ENCODE results near the gene HOXD8. TPM values are rescaled to one million over a fixed set of nuclear protein-coding genes. Genes with fewer than 3 reads are reported as not detected.

The HOXD8 gene
- polyA plus RNA-seq, 1 donor: 40.0 TPM

DNA sequence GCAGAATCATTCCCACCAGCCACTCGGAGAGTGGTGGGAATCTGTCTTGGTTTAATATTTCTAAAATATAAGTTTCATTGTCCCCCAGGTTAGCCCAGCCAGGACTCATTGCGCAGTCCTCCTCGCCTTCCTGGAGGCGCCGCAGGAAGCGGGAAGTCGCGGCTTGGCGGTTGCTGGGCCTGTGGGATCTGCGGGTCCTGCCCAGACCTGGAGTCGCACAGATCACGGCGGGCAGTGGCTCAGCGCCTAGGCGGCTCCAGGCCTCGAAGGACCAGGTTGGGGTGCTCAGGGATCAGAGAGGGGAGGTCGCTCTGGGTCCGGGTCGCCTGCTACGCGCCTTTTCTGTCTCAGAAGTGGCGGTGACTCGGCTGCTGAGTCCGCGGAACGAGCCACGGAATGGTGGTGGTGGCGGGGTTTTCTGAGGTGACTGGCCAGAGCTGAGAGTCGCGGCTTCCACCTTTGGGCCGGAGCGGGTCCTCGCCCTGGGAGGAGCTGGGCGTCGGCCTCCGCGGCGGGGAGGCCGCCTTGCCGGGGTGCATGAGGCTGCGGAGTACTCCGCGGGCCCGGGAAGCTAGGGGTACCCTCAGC is 30.3 kb downstream of the HOXD8 start:
- DNase-seq (ENCODE audit: low read depth): no peak

DNA sequence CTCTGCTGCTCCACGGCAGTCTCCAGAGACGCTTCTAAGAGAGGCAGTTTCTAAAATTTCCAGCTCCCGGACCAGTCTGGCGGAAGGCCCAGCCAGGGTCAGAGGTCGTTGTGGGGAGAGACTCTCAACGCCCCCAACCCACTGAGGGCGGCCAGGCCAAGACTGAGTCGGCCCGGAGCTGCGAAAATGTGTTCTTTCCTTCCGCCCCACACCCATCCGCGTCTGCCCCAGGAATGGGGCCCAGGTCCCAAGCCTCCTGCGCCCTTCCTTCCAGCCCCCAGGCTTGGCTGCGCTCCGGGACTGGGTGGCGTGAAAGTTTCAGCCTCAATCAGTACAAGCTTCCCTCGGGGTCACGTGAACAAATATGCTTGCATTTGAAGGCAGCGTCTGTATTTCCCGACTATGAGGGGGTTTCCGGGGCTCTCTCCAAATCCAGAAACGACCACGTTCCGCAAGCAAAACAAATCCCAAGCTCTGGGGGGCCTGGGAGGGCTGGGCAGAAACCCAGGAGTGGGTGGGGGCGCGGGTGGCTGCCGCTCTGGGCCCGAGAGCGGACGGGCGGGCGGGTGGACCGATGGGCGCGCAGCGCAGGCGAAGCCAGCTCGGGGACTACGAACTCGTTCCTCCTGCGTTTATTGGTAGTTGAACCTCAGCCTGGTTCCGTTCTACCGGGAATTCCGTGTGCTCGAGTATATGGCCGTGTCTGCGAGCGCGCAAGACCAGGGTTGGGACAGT is 30.9 kb downstream of the HOXD8 start:
- DNase-seq (ENCODE audit: low read depth): no peak

DNA sequence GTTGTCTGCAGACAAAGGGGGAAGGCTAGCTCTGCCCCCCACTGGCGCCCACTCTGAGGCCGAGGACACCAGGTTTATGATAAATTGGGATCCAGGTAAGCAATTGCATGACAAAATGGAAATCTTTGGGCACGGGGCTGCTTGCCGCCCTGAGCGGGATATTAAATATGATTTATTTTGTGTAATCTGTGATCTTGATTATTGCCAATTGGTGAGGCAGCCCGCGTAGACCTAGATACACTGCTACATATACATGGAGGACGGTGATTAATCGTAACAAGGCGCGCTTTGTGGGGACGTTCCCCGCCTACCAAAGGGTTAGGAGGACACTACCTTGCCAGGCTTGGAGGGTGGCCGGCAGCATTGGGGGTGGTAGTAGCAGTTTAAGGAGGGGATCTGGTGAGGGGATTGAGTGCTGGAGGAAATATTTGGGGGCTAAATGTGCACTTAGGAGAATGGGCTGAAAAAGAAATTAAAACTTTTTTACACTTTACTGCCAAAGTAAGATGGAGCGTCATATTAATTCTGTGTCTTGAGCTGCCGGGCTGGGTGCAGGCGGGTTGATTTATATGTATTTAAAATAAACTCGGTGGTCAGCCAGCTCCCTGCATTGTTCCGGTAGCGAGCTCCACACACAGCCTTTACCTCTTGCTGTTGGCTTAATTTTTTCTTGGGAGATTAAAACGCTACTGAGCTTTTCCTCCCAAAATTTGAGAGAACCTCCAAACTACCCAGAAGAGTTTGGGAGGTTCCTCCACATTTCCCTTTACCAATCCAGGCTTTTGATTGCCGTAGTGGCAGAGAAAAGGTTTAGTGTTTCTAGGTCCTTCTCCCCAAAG is 31.7 kb downstream of the HOXD8 start:
- DNase-seq (ENCODE audit: low read depth): no peak

DNA sequence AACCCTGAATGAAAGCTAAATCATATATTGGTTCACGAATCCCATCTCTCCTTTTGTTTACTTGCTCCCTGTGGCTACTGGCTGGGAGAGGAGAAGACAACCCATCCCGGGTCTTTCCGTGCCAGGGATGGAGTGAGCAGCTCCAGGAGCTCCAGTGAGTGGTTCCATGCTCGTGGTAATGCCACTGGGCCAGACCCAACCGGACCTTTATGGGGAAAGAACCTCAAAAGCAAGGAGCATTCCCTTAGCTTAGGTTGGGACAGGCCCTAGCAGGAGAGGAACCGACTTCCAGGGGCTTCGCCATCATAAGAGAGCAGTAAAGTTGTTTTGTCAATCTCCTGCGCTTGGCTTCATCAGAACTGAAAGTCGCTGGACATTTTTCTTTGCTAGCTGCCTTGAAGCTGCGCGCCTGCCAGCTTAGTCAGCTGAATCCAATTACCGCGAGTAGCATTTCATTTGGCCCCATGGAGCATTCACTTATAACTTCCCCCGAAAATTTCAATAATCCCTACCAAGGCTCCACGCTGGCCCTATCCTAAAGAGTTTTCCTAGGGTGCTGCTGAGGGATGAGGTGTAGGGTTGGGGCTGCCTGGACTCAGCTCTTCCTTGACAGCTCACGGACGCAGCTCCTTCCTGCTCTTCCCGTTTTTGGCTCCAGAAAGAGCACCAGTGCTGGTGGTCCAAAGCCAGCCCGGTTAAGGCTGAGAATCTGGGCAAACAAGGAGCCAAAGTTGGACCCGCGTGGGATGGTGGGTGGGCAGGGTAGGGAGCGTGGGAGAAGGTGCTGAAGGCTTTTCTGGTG is 32.5 kb downstream of the HOXD8 start:
- DNase-seq (ENCODE audit: low read depth): peak; percentile 75

DNA sequence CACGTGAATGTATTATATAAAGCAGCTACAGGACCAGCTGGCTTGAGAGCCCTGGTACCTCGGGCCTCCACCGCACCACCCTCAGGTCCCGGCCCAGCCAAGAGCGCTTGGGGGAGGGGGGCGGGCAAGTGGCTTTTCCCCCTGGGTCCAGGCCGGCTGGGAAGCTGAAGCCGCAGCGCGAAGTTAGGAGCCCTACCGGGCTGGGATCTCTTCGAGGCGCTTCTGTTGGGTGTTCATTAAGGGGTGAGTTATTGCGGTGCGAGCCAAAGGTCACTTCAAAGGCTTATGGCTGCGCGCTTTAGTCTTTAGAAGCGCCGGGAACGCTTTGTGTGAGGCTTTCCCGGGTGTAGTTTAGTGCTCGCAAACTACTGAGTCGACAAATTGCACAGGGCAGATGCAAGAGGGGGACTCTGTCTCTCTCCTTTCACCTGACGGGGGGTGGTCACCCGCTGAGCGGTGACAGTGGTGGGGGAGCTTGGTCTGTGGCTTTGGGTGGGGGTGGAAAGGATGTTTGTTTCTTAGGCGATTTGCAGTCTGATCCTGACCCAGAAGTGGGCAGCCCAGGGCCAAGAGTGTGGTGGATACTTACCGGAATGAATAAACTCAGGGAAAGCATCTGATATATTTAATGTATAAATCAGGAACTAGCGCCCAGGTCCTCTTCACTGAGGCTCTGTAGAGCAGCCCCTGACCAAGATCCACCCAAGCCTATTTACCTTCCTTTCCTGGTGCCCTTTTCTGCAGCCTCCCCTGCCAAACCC is 33.6 kb downstream of the HOXD8 start:
- no peak for DNase-seq (ENCODE audit: low read depth)

DNA sequence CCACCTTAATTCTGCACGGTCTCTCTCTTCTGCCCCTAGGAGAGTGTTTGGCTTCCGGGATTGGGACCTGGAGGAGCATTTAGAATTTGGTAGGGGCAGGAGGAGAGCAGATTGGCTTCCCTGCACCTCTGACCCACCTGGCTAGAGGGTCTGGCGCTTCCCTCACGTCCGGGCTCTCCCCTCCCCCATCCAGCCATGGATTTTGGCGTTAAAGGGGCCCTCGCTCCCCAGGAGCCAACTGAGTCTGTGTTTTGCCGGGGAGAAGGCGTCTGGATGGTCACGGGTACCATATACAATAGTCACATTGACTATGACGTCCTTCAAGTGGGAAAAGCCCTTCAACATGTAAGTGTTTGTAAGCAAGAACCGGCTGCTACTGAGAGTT is 34.2 kb downstream of the HOXD8 start:
- no peak for DNase-seq (ENCODE audit: low read depth)

GRCh38 chr2:176164201-176164600 is 34.7 kb downstream of the HOXD8 start:
- no peak for DNase-seq (ENCODE audit: low read depth)

DNA sequence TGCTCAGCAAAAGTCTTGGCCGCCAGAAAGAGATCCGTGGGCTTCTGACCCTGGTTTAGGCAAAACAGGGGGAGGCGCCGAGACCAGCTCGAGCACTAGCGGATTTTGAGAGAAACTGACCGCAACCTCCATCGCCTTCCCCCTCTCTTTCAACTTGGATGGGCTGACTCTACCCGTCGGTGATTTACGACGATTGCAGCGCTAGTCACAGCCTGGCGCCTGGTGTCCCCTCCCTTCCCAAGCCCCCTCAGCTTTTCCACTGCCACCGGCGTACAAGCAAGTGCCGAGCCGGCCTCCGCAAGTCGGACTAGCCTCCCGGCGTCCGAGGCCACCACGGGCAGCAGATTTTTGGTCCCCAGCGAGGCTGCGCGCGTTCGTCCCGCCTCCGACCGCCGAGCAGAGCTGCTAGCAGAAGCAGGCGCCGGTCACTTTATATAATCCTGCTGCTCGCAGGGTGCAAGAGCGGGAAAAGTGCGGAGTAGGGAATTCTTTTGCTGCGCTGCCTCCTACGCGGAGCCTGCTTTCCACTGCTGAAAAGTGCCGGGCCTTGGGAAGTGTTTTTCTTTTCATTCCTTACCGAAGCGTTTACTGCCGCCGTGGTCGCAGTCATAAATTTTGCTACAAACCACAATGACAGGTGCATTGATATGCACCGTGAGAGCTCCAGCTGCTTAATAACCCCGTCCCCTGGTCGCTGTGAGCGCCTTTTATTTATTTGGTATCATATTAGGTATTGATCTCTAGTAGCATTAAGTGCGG is 35.3 kb downstream of the HOXD8 start:
- no peak for DNase-seq (ENCODE audit: low read depth)

GRCh38 chr2:176165370-176166050 is 36.0 kb downstream of the HOXD8 start:
- DNase-seq (ENCODE audit: low read depth): no peak

- DNase-seq (ENCODE audit: low read depth): no peak
These were observed 36.8 kb downstream of the HOXD8 start for GRCh38 chr2:176166272-176166671.

- no peak for DNase-seq (ENCODE audit: low read depth)
These were observed 37.9 kb downstream of the HOXD8 start for GRCh38 chr2:176167398-176167797.

DNA sequence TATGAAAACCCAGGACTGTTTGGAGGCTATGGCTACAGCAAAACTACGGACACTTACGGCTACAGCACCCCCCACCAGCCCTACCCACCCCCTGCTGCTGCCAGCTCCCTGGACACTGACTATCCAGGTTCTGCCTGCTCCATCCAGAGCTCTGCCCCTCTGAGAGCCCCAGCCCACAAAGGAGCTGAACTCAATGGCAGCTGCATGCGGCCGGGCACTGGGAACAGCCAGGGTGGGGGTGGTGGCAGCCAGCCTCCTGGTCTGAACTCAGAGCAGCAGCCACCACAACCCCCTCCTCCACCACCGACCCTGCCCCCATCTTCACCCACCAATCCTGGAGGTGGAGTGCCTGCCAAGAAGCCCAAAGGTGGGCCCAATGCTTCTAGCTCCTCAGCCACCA is 39.7 kb downstream of the HOXD8 start:
- no peak for DNase-seq (ENCODE audit: low read depth)

DNA sequence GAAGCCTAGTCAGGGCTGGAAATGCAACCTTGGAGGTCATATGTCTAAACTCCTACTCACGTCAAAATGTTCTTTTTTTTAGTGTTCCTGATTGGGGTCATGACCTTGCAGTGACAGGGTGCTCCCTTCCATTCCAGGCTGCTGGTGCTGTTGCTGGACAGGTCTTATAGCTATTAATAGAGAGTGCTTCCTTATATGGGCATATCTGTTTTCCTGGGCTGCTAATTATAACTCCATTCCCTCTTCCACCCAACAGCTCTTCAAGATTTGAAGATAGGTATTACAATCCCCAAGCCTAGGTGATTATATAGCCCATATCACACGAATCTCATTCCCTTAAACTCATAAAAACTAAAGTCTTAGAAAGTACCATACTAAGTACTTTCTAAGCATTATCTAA is 40.2 kb downstream of the HOXD8 start:
- no peak for DNase-seq (ENCODE audit: low read depth)

GRCh38 chr2:176170602-176171305 is 41.2 kb downstream of the HOXD8 start:
- DNase-seq (ENCODE audit: low read depth): no peak

GRCh38 chr2:176171351-176172006 is 42.0 kb downstream of the HOXD8 start:
- DNase-seq (ENCODE audit: low read depth): no peak

DNA sequence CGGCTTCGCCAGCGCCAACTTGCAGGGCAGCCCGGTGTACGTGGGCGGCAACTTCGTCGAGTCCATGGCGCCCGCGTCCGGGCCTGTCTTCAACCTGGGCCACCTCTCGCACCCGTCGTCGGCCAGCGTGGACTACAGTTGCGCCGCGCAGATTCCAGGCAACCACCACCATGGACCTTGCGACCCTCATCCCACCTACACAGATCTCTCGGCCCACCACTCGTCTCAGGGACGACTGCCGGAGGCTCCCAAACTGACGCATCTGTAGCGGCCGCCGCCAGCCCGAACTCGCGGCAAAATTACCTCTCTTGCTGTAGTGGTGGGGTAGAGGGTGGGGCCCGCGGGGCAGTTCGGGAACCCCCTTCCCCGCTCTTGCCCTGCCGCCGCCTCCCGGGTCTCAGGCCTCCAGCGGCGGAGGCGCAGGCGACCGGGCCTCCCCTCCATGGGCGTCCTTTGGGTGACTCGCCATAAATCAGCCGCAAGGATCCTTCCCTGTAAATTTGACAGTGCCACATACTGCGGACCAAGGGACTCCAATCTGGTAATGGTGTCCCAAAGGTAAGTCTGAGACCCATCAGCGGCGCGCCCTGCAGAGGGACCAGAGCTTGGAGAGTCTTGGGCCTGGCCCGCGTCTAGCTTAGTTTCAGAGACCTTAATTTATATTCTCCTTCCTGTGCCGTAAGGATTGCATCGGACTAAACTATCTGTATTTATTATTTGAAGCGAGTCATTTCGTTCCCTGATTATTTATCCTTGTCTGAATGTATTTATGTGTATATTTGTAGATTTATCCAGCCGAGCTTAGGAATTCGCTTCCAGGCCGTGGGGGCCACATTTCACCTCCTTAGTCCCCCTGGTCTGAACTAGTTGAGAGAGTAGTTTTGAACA is 42.7 kb downstream of the HOXD8 start:
- no peak for DNase-seq (ENCODE audit: low read depth)

- no peak for DNase-seq (ENCODE audit: low read depth)
These were observed 43.5 kb downstream of the HOXD8 start for GRCh38 chr2:176172895-176173566.
